Natural killer cell treated with Interleukin-12 subunit alpha and Interleukin-12 subunit beta and Interleukin-15 and Interleukin-18, amount 100 ng/mL, for 72 hours (primary cell): ENCODE data around the gene COA5. TPM values are rescaled to one million over a fixed set of nuclear protein-coding genes. Genes with fewer than 3 reads are reported as not detected.

Source experiments
- ATAC-seq, 2 donors: fragments of 150-1000 bp; cut with Tn5 transposase in 1 of 2; sonication (Bioruptor Pico), chemical (Tn5 transposase) in 1 of 2; 2 replicates each; pipeline ENCODE4 v1.10.0; 2021
- DNase-seq: peaks from one replicate; pipeline ENCODE4 v3.0.0; 2022; ENCODE audit warnings: low spot score
- H3K27ac Mint-ChIP-seq, 2 donors: 1 replicate in 1 of 2; 2 replicates in 1 of 2; pipeline ENCODE4 v1.8.0; 2022; ENCODE audit warnings: mixed read lengths in 2 of 2, mild to moderate bottlenecking in 1 of 2, moderate library complexity in 1 of 2
- H3K27me3 Mint-ChIP-seq, 2 donors: 1 replicate in 1 of 2; 2 replicates in 1 of 2; pipeline ENCODE4 v1.8.0; 2022; ENCODE audit warnings: mixed read lengths in 2 of 2
- H3K36me3 Mint-ChIP-seq: one replicate; pipeline ENCODE4 v1.8.0; 2022; ENCODE audit warnings: mixed read lengths
- H3K4me1 Mint-ChIP-seq, 2 donors: 1 replicate in 1 of 2; 2 replicates in 1 of 2; pipeline ENCODE4 v1.8.0; 2022; ENCODE audit warnings: low read depth in 2 of 2, mixed read lengths in 2 of 2, mild to moderate bottlenecking in 1 of 2
- H3K4me3 Mint-ChIP-seq: one replicate; pipeline ENCODE4 v1.8.0; 2022; ENCODE audit warnings: mixed read lengths
- H3K9me3 Mint-ChIP-seq: 2 replicates; pipeline ENCODE4 v1.8.0; 2022; ENCODE audit warnings: mixed read lengths
- total RNA-seq, 2 donors: library from RNA; stranded (reverse); gene quantifications; one replicate each; pipeline ENCODE4 v1.2.3, GENCODE V29; 2022

The COA5 gene
- total RNA-seq, 2 donors from 2014 or later: 16.6 to 21.4 TPM

DNA sequence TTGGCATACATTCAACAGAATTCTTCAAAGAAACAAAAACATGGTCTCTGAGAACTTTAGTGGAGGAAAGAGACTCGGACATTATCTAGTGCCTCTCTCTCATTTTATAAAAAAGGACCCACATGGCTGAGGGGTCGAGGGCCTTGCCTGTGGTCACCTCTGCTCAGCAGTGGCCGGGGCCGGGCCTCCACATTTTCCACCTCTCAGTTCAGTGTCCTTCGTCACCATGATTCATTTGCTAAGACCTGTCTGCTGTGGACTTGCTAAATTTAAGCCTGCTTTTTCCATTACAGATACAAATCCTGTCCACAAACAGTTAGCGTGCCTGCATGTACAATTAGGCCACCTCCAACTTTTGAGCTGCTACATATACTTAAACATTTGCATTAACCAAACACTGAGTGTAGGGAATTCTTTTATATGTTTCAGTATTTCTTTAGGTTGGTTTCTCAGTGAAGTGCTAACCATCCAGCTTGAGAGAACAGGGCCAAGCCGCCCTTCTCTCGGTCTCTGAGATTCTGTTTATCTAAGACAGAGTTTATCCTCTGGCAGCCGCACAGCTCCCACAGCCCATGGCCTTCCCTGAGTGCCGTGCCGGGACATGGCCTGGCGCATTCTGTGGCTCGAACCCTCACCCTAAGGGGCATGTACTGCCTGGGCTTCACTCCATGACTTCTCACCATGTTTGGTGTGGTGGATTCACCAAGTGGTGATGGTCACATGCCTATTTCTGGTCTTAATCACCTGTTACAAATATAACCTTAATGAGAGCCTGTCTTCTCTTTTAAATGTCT is 46.2 kb downstream of the COA5 start:
- Mint-ChIP-seq H3K4me1 (peaks cover 34 to 38% of the 10 kb centered on the region in 2 donors), H3K36me3 (peaks cover 10% of the 10 kb centered on the region)
- peak; percentile 44 for DNase-seq

GRCh38 chr2:98561018-98561417 is 47.3 kb downstream of the COA5 start:
- ATAC-seq (no peak), DNase-seq (peak; percentile 12)
- no peaks in the 10 kb centered on the region for H3K9me3 Mint-ChIP-seq
- H3K4me3 Mint-ChIP-seq: no peak overlapping the region
- H3K36me3 Mint-ChIP-seq: peaks cover 1% of the 10 kb centered on the region
- H3K27ac Mint-ChIP-seq: peak overlapping the region; percentile 23 to 25
- no peaks in the 10 kb centered on the region for H3K27me3 Mint-ChIP-seq
- H3K4me1 Mint-ChIP-seq: peaks cover 35 to 37% of the 10 kb centered on the region in 2 donors

More for the DNA sequence above, 46.2 kb downstream of the COA5 start:
- no peak for ATAC-seq
- H3K4me3 Mint-ChIP-seq: no peak overlapping the region
- no peaks in the 10 kb centered on the region for H3K27me3 Mint-ChIP-seq
- H3K9me3 Mint-ChIP-seq: no peaks in the 10 kb centered on the region
- H3K27ac Mint-ChIP-seq: peak overlapping the region in 1 of 2 donors; percentile 84

- Mint-ChIP-seq H3K27ac (peak overlapping the region; percentile 25 to 36), H3K4me3 (no peak overlapping the region), H3K27me3 (no peaks in the 10 kb centered on the region), H3K36me3 (peaks cover 1% of the 10 kb centered on the region), H3K4me1 (peaks cover 39 to 42% of the 10 kb centered on the region in 2 donors), H3K9me3 (no peaks in the 10 kb centered on the region)
- ATAC-seq (peak in 1 of 2 donors; percentile 32), DNase-seq (peak; percentile 49)
Observed at GRCh38 chr2:98560256-98560771, 48.0 kb downstream of the COA5 start.

DNA sequence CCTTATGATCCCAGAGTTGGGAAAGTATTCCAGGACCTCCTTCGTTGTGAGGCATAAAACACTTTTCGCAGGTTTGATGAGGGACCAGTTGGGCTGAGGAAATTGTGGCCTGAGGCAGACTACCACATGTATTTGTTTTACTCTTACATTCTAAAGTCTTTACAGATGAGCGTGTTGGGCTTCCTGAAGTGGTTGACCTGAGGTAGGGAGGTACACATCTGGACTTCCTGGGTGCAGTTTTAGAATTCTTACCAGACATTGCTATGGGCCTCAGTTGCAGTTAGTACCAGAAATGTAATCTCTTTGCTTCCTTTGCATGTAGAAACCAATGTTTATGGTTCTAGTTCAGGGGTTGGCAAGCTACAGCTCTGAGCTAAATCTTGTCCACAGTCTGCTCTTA is 48.7 kb downstream of the COA5 start:
- DNase-seq (peak; percentile 52), ATAC-seq (no peak)
- no peaks in the 10 kb centered on the region for H3K9me3 Mint-ChIP-seq
- H3K4me1 Mint-ChIP-seq: peaks cover 39 to 46% of the 10 kb centered on the region in 2 donors
- H3K27ac Mint-ChIP-seq: peak overlapping the region; percentile 25 to 36
- peaks cover 6% of the 10 kb centered on the region for H3K36me3 Mint-ChIP-seq
- no peaks in the 10 kb centered on the region for H3K27me3 Mint-ChIP-seq
- H3K4me3 Mint-ChIP-seq: peak overlapping the region; percentile 32

- Mint-ChIP-seq H3K36me3 (peaks cover 6% of the 10 kb centered on the region), H3K4me3 (peak overlapping the region; percentile 32), H3K27me3 (no peaks in the 10 kb centered on the region), H3K9me3 (no peaks in the 10 kb centered on the region), H3K4me1 (peaks cover 39 to 46% of the 10 kb centered on the region in 2 donors), H3K27ac (peak overlapping the region; percentile 25 to 36)
- ATAC-seq: no peak
- DNase-seq: peak; percentile 50
Observed at GRCh38 chr2:98558852-98559530, 49.3 kb downstream of the COA5 start.

DNA sequence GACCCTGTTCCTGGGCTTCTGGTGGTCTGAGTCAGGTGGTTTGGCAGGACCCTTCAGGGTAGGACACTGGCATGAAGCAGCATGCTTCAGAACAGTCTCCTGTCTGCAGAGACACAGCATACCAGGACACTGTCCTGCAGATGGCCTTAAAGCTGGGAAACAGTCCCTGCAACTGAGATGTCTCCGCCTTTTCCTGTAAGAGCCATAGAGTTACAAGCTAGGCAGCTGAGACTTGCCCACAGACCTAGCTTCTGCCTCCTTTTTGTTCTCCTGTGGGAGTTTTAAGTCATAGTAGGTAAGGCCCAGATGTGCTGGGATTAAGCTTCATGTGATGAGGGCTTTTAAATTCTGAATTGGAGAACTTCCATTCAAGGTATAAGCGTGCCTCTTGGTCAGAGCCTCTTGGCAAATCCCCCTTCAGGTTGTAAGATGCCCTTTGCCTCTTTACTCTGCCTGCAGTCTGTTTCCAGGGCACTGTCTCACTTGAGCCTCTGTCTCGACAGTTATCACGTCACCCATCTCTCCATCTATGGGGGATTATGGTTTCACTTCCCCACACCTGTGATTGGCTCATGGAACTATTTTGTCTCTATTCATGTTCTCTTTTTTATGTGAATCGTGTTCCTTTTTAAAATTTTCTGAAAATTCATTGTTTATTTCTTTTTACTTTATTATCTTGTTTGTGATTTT is 51.8 kb downstream of the COA5 start:
- peaks cover 49 to 52% of the 10 kb centered on the region in 2 donors for H3K4me1 Mint-ChIP-seq
- DNase-seq (no peak), ATAC-seq (no peak)
- peaks cover 10% of the 10 kb centered on the region for H3K36me3 Mint-ChIP-seq
- no peaks in the 10 kb centered on the region for H3K9me3 Mint-ChIP-seq
- peak overlapping the region; percentile 5 to 23 for H3K27ac Mint-ChIP-seq
- H3K27me3 Mint-ChIP-seq: no peaks in the 10 kb centered on the region
- H3K4me3 Mint-ChIP-seq: no peak overlapping the region

DNA sequence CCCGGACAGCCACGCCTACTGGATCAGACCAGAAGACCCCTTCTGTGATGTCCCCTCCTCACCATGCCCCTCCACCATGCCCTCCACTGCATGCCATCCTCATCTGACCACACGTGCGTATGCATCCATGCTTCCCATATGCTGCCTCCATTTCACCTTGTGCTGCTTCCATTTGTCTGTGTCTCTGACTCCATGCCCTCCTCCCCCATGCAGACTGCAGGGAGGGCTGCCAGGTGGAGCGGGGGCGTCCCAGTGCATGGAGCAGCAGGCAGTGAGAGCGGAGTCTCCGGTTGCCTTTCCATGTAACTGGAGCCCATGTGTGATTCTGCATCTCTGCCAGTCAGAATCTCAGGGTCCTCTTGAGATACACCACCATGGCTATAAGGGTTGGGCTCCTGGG is 52.6 kb downstream of the COA5 start:
- ATAC-seq: no peak
- peaks cover 10% of the 10 kb centered on the region for H3K36me3 Mint-ChIP-seq

DNA sequence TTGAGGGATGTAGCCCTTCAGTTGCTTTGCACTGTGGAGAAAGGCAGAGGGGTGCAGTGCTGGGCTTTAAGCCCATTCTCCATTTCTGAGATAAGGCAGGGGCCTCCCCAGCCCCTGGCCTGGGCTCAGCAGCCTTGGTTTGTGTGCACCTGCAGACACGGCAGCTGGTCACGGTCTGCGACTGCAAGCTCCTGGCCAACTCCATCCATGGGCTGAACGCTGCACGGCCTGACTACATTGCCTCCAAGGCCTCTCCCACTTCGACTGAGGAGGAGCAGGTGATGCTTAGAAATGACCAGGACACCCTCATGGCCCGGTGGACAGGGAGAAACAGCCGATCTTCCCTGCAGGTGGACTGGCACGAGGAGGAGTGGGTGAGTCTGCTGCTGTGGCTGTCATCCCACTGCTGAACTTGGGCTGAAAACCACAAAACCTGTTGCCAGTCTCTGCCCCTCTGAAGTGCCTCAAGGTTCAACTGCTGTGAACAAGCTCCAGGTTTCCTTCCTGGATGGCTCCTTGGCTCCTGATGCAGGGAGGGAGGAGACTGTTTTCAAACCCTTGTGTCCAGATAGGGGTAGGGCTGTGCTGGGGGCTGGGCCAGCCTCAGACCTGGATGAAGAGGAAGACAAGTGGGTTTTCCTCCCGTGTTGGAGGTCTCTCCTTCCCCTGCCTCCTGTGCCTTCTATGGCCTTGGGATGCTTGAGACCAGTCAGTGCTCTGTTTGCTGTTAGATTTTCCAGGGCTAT is 54.0 kb downstream of the COA5 start:
- H3K27me3 Mint-ChIP-seq: no peaks in the 10 kb centered on the region

More for the DNA sequence above, 52.6 kb downstream of the COA5 start:
- H3K9me3 Mint-ChIP-seq: no peaks in the 10 kb centered on the region
- peaks cover 55 to 60% of the 10 kb centered on the region in 2 donors for H3K4me1 Mint-ChIP-seq
- H3K4me3 Mint-ChIP-seq: no peak overlapping the region
- no peaks in the 10 kb centered on the region for H3K27me3 Mint-ChIP-seq
- no peak for DNase-seq
- peak overlapping the region; percentile 5 to 23 for H3K27ac Mint-ChIP-seq

DNA sequence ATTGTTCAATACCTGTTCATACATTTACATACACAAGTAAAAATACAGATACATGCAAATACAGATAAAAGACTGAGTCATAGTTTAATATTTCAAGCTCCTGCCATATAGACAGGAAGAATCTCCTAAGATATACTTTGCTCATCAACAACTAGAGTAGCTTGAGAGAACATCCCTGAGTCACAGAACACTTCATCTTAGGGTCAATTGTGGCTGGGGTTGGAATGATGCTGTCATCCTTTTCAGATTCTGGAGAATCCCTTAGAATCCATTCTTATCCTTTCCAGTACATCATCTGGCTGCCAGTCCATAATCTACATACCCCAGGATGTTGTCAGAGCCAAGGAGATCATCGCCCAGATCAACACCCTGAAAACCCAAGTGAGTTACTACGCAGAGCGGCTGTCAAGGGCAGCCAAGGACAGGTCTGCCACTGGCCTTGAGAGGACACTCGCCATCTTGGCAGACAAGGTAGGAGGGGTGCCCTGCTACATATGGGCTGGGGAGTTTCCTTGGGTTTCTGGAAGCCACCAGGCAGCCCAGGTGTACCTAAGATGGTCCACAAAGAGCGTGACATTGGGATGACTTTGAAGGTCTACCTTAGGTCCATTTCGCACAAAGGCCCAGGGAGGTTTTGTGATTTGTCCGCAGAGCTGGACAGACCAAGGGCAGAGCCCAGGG is 55.7 kb downstream of the COA5 start:
- Mint-ChIP-seq H3K27me3 (no peaks in the 10 kb centered on the region), H3K36me3 (peaks cover 12% of the 10 kb centered on the region), H3K9me3 (no peaks in the 10 kb centered on the region), H3K27ac (peak overlapping the region; percentile 82 to 83), H3K4me3 (no peak overlapping the region), H3K4me1 (peaks cover 38 to 41% of the 10 kb centered on the region in 2 donors)
- ATAC-seq (no peak), DNase-seq (no peak)

More for the DNA sequence above, 54.0 kb downstream of the COA5 start:
- Mint-ChIP-seq H3K36me3 (peaks cover 10% of the 10 kb centered on the region), H3K27ac (peak overlapping the region in 1 of 2 donors; percentile 38), H3K4me3 (no peak overlapping the region), H3K9me3 (no peaks in the 10 kb centered on the region), H3K4me1 (peaks cover 49 to 56% of the 10 kb centered on the region in 2 donors)
- no peak for ATAC-seq
- DNase-seq: no peak

DNA sequence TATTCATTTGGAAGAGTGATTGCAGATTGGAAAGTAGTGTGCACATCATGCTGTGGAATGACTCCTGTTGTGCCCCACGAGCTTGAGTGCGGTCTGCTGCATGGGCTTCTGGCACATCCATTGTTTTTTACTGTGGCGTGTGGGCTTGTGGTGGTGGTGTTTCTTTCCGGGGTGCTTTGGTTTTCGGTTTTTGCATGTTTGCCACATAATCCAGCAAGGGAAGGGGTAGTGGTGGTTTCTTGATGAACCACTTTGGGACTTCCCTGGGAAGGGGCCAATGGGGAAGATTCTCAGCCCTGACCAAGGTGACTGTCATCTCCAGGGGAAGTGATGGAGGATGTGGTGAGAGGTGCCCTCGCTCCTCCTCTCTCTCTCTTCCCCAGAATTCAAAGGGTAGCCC is 57.0 kb downstream of the COA5 start:
- H3K36me3 Mint-ChIP-seq: peaks cover 17% of the 10 kb centered on the region
- peaks cover 39 to 47% of the 10 kb centered on the region in 2 donors for H3K4me1 Mint-ChIP-seq
- peak overlapping the region; percentile 82 to 83 for H3K27ac Mint-ChIP-seq
- peak; percentile 72 for DNase-seq
- peak; percentile 77 to 81 for ATAC-seq
- no peaks in the 10 kb centered on the region for H3K9me3 Mint-ChIP-seq
- H3K27me3 Mint-ChIP-seq: no peaks in the 10 kb centered on the region
- peak overlapping the region; percentile 33 for H3K4me3 Mint-ChIP-seq

GRCh38 chr2:98550165-98550564 is 58.1 kb downstream of the COA5 start:
- H3K4me1 Mint-ChIP-seq: peaks cover 29 to 49% of the 10 kb centered on the region in 2 donors
- H3K4me3 Mint-ChIP-seq: peak overlapping the region; percentile 33
- no peak for DNase-seq
- ATAC-seq: no peak
- H3K36me3 Mint-ChIP-seq: peaks cover 24% of the 10 kb centered on the region
- H3K27ac Mint-ChIP-seq: peak overlapping the region; percentile 82 to 83
- no peaks in the 10 kb centered on the region for H3K27me3 Mint-ChIP-seq
- no peaks in the 10 kb centered on the region for H3K9me3 Mint-ChIP-seq
